ENCODE results near the gene G2E3. TPM values are rescaled to one million over a fixed set of nuclear protein-coding genes. Genes with fewer than 3 reads are reported as not detected.

G2E3 gene
- total and polyA plus RNA-seq, 2 donors (not counting 1 experiment from before 2014, with no cell fraction given), result 13.0 to 14.7 TPM

DNA sequence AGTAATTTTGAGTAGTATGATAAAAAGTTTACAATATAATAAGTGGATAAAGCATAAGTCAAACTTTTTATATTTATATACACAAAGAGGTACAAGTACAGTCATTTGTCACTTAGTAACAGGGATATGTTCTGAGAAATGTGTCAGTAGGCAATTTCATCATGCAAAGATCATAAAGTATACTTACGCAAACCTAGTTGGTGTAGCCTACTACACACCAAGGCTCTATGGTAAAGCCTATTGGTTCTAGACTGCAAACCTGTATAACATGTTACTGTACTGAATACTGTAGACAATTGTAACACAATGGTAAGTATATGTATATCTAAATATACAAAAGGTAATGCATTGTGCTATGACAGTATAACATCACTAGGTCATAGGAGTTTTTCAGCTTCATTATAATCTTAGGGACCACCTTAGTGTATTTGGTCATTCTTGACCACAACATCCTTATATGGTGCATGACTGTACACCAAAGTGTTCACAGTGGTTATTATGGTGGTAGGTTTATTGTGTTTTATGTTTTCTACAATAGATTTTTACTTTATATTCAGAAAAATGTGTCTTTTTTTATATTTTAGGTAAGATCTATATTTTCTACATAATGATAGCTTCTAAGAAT, 48.3 kb downstream of the G2E3 start:
- no peak overlapping the region for H2AFZ ChIP-seq (ENCODE audit: low read length)
- DNase-seq (ENCODE audit: low read depth in 2 of 2), result peak in 1 of 2 donors; percentile 70
- H4K20me1 ChIP-seq (ENCODE audit: control insufficient read depth, extremely low read depth, insufficient read depth, low read length), result no peaks in the 10 kb centered on the region
- no peak overlapping the region for H3K4me3 ChIP-seq (replicated peaks in 1 of 4; ENCODE audit: control extremely low read depth in 1 of 4, insufficient read depth in 1 of 4, low read depth in 3 of 4, low read length in 4 of 4)
- H3K27me3 ChIP-seq (ENCODE audit: control insufficient read depth, insufficient read depth, low read length), result no peaks in the 10 kb centered on the region
- no peak overlapping the region for H3K9ac ChIP-seq (ENCODE audit: insufficient read depth, low read length)
- no peak overlapping the region for H3K4me2 ChIP-seq (ENCODE audit: extremely low read depth, insufficient read depth, low read length)
- no peaks in the 10 kb centered on the region for H3K9me3 ChIP-seq (ENCODE audit: control insufficient read depth, insufficient read depth, low read depth, low read length)
- TF ChIP-seq EZH2 (IDR thresholded peaks at IDR 0.05; ENCODE audit: low read length, missing control alignments), result no peak
- TF ChIP-seq, protein P1, sequence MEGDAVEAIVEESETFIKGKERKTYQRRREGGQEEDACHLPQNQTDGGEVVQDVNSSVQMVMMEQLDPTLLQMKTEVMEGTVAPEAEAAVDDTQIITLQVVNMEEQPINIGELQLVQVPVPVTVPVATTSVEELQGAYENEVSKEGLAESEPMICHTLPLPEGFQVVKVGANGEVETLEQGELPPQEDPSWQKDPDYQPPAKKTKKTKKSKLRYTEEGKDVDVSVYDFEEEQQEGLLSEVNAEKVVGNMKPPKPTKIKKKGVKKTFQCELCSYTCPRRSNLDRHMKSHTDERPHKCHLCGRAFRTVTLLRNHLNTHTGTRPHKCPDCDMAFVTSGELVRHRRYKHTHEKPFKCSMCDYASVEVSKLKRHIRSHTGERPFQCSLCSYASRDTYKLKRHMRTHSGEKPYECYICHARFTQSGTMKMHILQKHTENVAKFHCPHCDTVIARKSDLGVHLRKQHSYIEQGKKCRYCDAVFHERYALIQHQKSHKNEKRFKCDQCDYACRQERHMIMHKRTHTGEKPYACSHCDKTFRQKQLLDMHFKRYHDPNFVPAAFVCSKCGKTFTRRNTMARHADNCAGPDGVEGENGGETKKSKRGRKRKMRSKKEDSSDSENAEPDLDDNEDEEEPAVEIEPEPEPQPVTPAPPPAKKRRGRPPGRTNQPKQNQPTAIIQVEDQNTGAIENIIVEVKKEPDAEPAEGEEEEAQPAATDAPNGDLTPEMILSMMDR (conservative IDR thresholded peaks at IDR 0.05 in 1 of 2, IDR thresholded peaks at IDR 0.05 in 1 of 2; ENCODE audit: low read depth in 1 of 2, low read length in 2 of 2), result no peak
- H3K36me3 ChIP-seq (ENCODE audit: control insufficient read depth, insufficient read depth, low read length), result peaks cover 3% of the 10 kb centered on the region
- peaks cover 7% of the 10 kb centered on the region for H3K4me1 ChIP-seq (ENCODE audit: control insufficient read depth, extremely low read depth, insufficient read depth, low read length)
- H3K79me2 ChIP-seq (ENCODE audit: control insufficient read depth, insufficient read depth, low read length), result no peaks in the 10 kb centered on the region
- H3K27ac ChIP-seq (ENCODE audit: insufficient read depth, low read length), result no peak overlapping the region

DNA sequence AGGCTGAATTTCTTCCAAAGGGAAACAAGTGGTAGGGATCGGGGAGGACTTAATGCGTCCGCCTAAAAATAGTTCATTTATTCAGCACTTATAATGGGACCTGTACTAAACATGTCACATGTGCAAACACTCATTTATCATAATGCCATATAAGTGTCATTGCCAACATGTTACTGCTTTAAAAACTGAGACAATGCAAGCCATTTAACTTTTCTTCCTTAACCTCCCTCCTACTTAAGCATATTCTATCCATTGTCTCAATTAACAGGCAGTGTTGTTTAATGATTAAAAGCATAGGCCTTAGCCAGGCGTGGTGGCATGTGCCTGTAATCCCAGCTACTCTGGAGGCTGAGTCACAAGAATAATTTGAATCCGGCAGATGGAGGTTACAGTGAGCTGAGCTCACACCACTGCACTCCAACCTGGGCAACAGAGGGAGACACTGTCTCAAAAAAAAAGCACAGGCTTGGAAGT, 49.6 kb downstream of the G2E3 start:
- Histone ChIP-seq H4K20me1 (ENCODE audit: control insufficient read depth, extremely low read depth, insufficient read depth, low read length) (no peaks in the 10 kb centered on the region), H3K27ac (ENCODE audit: insufficient read depth, low read length) (peak overlapping the region; percentile 23), H3K4me3 (replicated peaks in 1 of 4; ENCODE audit: control extremely low read depth in 1 of 4, insufficient read depth in 1 of 4, low read depth in 3 of 4, low read length in 4 of 4) (no peak overlapping the region), H3K4me2 (ENCODE audit: extremely low read depth, insufficient read depth, low read length) (no peak overlapping the region), H3K36me3 (ENCODE audit: control insufficient read depth, insufficient read depth, low read length) (no peaks in the 10 kb centered on the region), H3K4me1 (ENCODE audit: control insufficient read depth, extremely low read depth, insufficient read depth, low read length) (peaks cover 7% of the 10 kb centered on the region), H2AFZ (ENCODE audit: low read length) (no peak overlapping the region), H3K9ac (ENCODE audit: insufficient read depth, low read length) (no peak overlapping the region), H3K79me2 (ENCODE audit: control insufficient read depth, insufficient read depth, low read length) (no peaks in the 10 kb centered on the region), H3K27me3 (ENCODE audit: control insufficient read depth, insufficient read depth, low read length) (no peaks in the 10 kb centered on the region), H3K9me3 (ENCODE audit: control insufficient read depth, insufficient read depth, low read depth, low read length) (no peaks in the 10 kb centered on the region)
- TF ChIP-seq EZH2 (IDR thresholded peaks at IDR 0.05; ENCODE audit: low read length, missing control alignments), result no peak
- TF ChIP-seq, protein P1 (conservative IDR thresholded peaks at IDR 0.05 in 1 of 2, IDR thresholded peaks at IDR 0.05 in 1 of 2; ENCODE audit: low read depth in 1 of 2, low read length in 2 of 2), result peak in 1 of 2 donors; percentile 19
- DNase-seq (ENCODE audit: low read depth in 2 of 2), result peak; percentile 44 to 61

DNA sequence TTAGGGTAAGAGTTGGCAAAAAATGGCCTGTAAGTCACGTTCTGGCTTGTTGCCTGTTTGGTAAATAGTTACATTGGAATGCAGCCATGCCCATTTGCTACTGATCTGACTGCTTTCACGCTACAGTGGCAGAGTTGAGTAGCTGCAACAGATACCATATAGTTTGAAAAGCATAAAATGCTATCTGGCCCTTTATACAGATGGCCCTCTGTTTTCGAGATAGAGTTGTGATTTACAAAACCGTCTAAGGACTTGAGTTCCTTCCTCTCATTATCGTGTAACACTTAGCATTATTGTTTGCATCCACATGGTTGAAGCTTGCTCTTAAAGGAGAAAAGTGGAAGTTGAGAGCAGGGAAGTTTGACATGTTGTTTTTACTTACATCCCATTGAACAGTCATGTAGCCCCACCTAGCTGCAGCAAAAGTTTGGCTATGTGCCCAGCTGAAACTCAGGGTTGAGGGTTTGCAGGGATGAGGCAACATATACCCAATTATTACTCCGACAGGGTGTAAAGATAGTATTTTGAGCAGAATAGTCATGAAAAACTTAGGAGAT, 51.9 kb downstream of the G2E3 start:
- peak; percentile 72 to 92 for DNase-seq (ENCODE audit: low read depth in 2 of 2)
- no peak overlapping the region for H2AFZ ChIP-seq (ENCODE audit: low read length)
- no peak overlapping the region for H3K4me3 ChIP-seq (replicated peaks in 1 of 4; ENCODE audit: control extremely low read depth in 1 of 4, insufficient read depth in 1 of 4, low read depth in 3 of 4, low read length in 4 of 4)
- H3K4me2 ChIP-seq (ENCODE audit: extremely low read depth, insufficient read depth, low read length), result no peak overlapping the region
- no peaks in the 10 kb centered on the region for H3K27me3 ChIP-seq (ENCODE audit: control insufficient read depth, insufficient read depth, low read length)
- H3K27ac ChIP-seq (ENCODE audit: insufficient read depth, low read length), result no peak overlapping the region
- H3K9me3 ChIP-seq (ENCODE audit: control insufficient read depth, insufficient read depth, low read depth, low read length), result no peaks in the 10 kb centered on the region
- H3K36me3 ChIP-seq (ENCODE audit: control insufficient read depth, insufficient read depth, low read length), result no peaks in the 10 kb centered on the region
- H3K9ac ChIP-seq (ENCODE audit: insufficient read depth, low read length), result no peak overlapping the region
- peaks cover 7% of the 10 kb centered on the region for H3K4me1 ChIP-seq (ENCODE audit: control insufficient read depth, extremely low read depth, insufficient read depth, low read length)
- no peaks in the 10 kb centered on the region for H4K20me1 ChIP-seq (ENCODE audit: control insufficient read depth, extremely low read depth, insufficient read depth, low read length)
- H3K79me2 ChIP-seq (ENCODE audit: control insufficient read depth, insufficient read depth, low read length), result no peaks in the 10 kb centered on the region
- TF ChIP-seq, protein P1 (conservative IDR thresholded peaks at IDR 0.05 in 1 of 2, IDR thresholded peaks at IDR 0.05 in 1 of 2; ENCODE audit: low read depth in 1 of 2, low read length in 2 of 2), result peak; percentile 40 to 50
- no peak for TF ChIP-seq EZH2 (IDR thresholded peaks at IDR 0.05; ENCODE audit: low read length, missing control alignments)

All from fibroblast of lung (primary cell).